ENCODE measurements around the gene BMAL2. TPM values are rescaled to one million over a fixed set of nuclear protein-coding genes. Genes with fewer than 3 reads are reported as not detected.

BMAL2 gene
- total and polyA plus RNA-seq, 2 of the 13 experiments (the other 11 are each of a cell fraction or from before 2014, with no cell fraction given), result 4.8 to 27.4 TPM

- no peaks in the 10 kb centered on the region for H3K79me2 ChIP-seq (ENCODE audit: insufficient read depth, low read length)
- no peak overlapping the region for H3K4me2 ChIP-seq (ENCODE audit: low read depth, low read length)
- FAIRE-seq (no peak), ATAC-seq (no peak), DNase-seq (ENCODE audit: low spot score) (no peak)
- no peaks in the 10 kb centered on the region for H3K36me3 ChIP-seq (replicated peaks in 1 of 2; ENCODE audit: control insufficient read depth in 1 of 2, insufficient read depth in 2 of 2, low read length in 2 of 2)
- H3K4me1 ChIP-seq (ENCODE audit: insufficient read depth, low read length), result no peaks in the 10 kb centered on the region
- H4K20me1 ChIP-seq (ENCODE audit: insufficient read depth, low read length), result no peaks in the 10 kb centered on the region
- WGBS (ENCODE audit: low lambda C conversion rate), result 98% methylated on average over 1 of the region's 1 CpG
- in situ Hi-C loops (cut with HindIII; ENCODE audit: extremely low pct_ligation_motif_present, low pct_unique_long_range_greater_than_20kb) (no loop called here), intact Hi-C loops (cut with micrococcal nuclease; ENCODE audit: unreplicated experiment) (no loop called here)
- no peaks in the 10 kb centered on the region for H3K9me3 ChIP-seq (ENCODE audit: low read length)
- no peaks in the 10 kb centered on the region for H3K27me3 ChIP-seq (ENCODE audit: control insufficient read depth in 1 of 2, insufficient read depth in 2 of 2, low read length in 2 of 2)
- H3K9ac ChIP-seq (ENCODE audit: insufficient read depth, low read depth, low read length), result no peak overlapping the region
- ChIA-PET POLR2A (no interaction called here), CTCF (ENCODE audit: low intra/inter-chr PET ratio, low total read pairs) (no interaction called here)
- H3K4me3 ChIP-seq (replicated peaks in 1 of 3; ENCODE audit: insufficient read depth in 1 of 3, low read depth in 2 of 3, low read length in 3 of 3), result no peak overlapping the region
- no peak overlapping the region for H2AFZ ChIP-seq (ENCODE audit: low read length)
- no peak overlapping the region for H3K27ac ChIP-seq (ENCODE audit: extremely low read length, insufficient read depth, low read length)
- BruUV-seq (replicated peaks), result no TSS peak
- TF ChIP-seq BRF2 (CRISPR knock-in tag; IDR thresholded peaks at IDR 0.05), result no peak
- no peak for TF ChIP-seq ZBTB3 (CRISPR knock-in tag; IDR thresholded peaks at IDR 0.05; ENCODE audit: borderline replicate concordance, low read depth)
- TF ChIP-seq IRF1 (CRISPR knock-in tag; IDR thresholded peaks at IDR 0.05; ENCODE audit: low read depth), result no peak
- no peak for TF ChIP-seq ZNF232 (CRISPR knock-in tag; IDR thresholded peaks at IDR 0.05; ENCODE audit: borderline replicate concordance)
- no peak for TF ChIP-seq HMGXB3 (CRISPR knock-in tag; IDR thresholded peaks at IDR 0.05; ENCODE audit: borderline replicate concordance)
- TF ChIP-seq, protein P1, sequence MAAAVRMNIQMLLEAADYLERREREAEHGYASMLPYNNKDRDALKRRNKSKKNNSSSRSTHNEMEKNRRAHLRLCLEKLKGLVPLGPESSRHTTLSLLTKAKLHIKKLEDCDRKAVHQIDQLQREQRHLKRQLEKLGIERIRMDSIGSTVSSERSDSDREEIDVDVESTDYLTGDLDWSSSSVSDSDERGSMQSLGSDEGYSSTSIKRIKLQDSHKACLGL (CRISPR knock-in tag; IDR thresholded peaks at IDR 0.05), result no peak
- TF ChIP-seq, protein P2, sequence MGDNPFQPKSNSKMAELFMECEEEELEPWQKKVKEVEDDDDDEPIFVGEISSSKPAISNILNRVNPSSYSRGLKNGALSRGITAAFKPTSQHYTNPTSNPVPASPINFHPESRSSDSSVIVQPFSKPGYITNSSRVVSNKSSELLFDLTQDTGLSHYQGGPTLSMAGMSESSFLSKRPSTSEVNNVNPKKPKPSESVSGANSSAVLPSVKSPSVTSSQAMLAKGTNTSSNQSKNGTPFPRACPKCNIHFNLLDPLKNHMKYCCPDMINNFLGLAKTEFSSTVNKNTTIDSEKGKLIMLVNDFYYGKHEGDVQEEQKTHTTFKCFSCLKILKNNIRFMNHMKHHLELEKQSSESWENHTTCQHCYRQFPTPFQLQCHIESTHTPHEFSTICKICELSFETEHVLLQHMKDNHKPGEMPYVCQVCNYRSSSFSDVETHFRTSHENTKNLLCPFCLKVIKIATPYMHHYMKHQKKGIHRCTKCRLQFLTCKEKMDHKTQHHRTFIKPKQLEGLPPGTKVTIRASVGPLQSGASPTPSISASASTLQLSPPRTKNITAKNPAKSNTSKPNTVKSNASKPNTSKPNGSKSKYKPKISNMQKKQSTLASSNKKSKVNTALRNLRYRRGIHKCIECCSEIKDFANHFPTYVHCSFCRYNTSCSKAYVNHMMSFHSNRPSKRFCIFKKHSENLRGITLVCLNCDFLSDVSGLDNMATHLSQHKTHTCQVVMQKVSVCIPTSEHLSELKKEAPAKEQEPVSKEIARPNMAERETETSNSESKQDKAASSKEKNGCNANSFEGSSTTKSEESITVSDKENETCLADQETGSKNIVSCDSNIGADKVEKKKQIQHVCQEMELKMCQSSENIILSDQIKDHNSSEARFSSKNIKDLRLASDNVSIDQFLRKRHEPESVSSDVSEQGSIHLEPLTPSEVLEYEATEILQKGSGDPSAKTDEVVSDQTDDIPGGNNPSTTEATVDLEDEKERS (CRISPR knock-in tag; IDR thresholded peaks at IDR 0.05), result no peak
- no peak for TF ChIP-seq ZBTB10 (CRISPR knock-in tag; IDR thresholded peaks at IDR 0.05; ENCODE audit: borderline replicate concordance)
These were observed 47.2 kb upstream of the BMAL2 start for GRCh38 chr12:27285403-27285802.
